ENCODE results near the gene GLI3. TPM values are rescaled to one million over a fixed set of nuclear protein-coding genes. Genes with fewer than 3 reads are reported as not detected.

The GLI3 gene
- total and polyA plus RNA-seq, 4 donors, result 0.50 to 34.9 (median 11.3) TPM

- ATAC-seq (ENCODE audit: low FRiP score), result no peak
- H3K27ac ChIP-seq (ENCODE audit: low read depth in 1 of 2, low read length in 2 of 2), result no peak overlapping the region
Measured at GRCh38 chr7:42127232-42127622, 109.8 kb downstream of the GLI3 start.

GRCh38 chr7:42126475-42127231 lies 110.4 kb downstream of the GLI3 start:
- no peak overlapping the region for H3K4me3 ChIP-seq (ENCODE audit: low read length in 2 of 2)
- DNase-seq (no peak), ATAC-seq (ENCODE audit: low FRiP score) (no peak)
- H3K9me3 ChIP-seq (ENCODE audit: control insufficient read depth, low read length), result no peaks in the 10 kb centered on the region
- no peaks in the 10 kb centered on the region for H3K27me3 ChIP-seq (ENCODE audit: control insufficient read depth in 1 of 2, insufficient read depth in 2 of 2, low read length in 1 of 2)
- intact Hi-C loops (cut with DNase I), result no loop called here
- H3K4me1 ChIP-seq (ENCODE audit: control insufficient read depth in 1 of 2, insufficient read depth in 2 of 2, low read length in 2 of 2), result no peaks in the 10 kb centered on the region
- no peak overlapping the region for H3K27ac ChIP-seq (ENCODE audit: low read depth in 1 of 2, low read length in 2 of 2)
- 90% methylated on average over 6 of the region's 6 CpGs for WGBS, 2 donors
- H3K36me3 ChIP-seq (ENCODE audit: control insufficient read depth in 1 of 2, insufficient read depth in 2 of 2, low read length in 1 of 2), result no peaks in the 10 kb centered on the region

More at GRCh38 chr7:42127232-42127622, 109.8 kb downstream of the GLI3 start:
- Histone ChIP-seq H3K9me3 (ENCODE audit: control insufficient read depth, low read length) (no peaks in the 10 kb centered on the region), H3K36me3 (ENCODE audit: control insufficient read depth in 1 of 2, insufficient read depth in 2 of 2, low read length in 1 of 2) (no peaks in the 10 kb centered on the region), H3K27me3 (ENCODE audit: control insufficient read depth in 1 of 2, insufficient read depth in 2 of 2, low read length in 1 of 2) (no peaks in the 10 kb centered on the region), H3K4me3 (ENCODE audit: low read length in 2 of 2) (no peak overlapping the region), H3K4me1 (ENCODE audit: control insufficient read depth in 1 of 2, insufficient read depth in 2 of 2, low read length in 2 of 2) (no peaks in the 10 kb centered on the region)
- intact Hi-C loops (cut with DNase I), result no loop called here
- DNase-seq, result no peak

- intact Hi-C loops (cut with DNase I), result no loop called here
- no peaks in the 10 kb centered on the region for H3K9me3 ChIP-seq (ENCODE audit: control insufficient read depth, low read length)
- H3K27ac ChIP-seq (ENCODE audit: low read depth in 1 of 2, low read length in 2 of 2), result no peak overlapping the region
- H3K27me3 ChIP-seq (ENCODE audit: control insufficient read depth in 1 of 2, insufficient read depth in 2 of 2, low read length in 1 of 2), result no peaks in the 10 kb centered on the region
- ATAC-seq (ENCODE audit: low FRiP score) (no peak), DNase-seq (no peak)
- no peak overlapping the region for H3K4me3 ChIP-seq (ENCODE audit: low read length in 2 of 2)
- 92 to 95% methylated on average over 8 of the region's 8 CpGs for WGBS, 2 donors
- no peaks in the 10 kb centered on the region for H3K4me1 ChIP-seq (ENCODE audit: control insufficient read depth in 1 of 2, insufficient read depth in 2 of 2, low read length in 2 of 2)
- no peaks in the 10 kb centered on the region for H3K36me3 ChIP-seq (ENCODE audit: control insufficient read depth in 1 of 2, insufficient read depth in 2 of 2, low read length in 1 of 2)
Measured at GRCh38 chr7:42125321-42125720, 111.7 kb downstream of the GLI3 start.

GRCh38 chr7:42123716-42124115 lies 113.3 kb downstream of the GLI3 start:
- no peak for ATAC-seq (ENCODE audit: low FRiP score)
- 86 to 88% methylated on average over 6 of the region's 6 CpGs for WGBS, 2 donors
- no peak for DNase-seq
- Histone ChIP-seq H3K27ac (ENCODE audit: low read depth in 1 of 2, low read length in 2 of 2) (no peak overlapping the region), H3K27me3 (ENCODE audit: control insufficient read depth in 1 of 2, insufficient read depth in 2 of 2, low read length in 1 of 2) (no peaks in the 10 kb centered on the region), H3K4me1 (ENCODE audit: control insufficient read depth in 1 of 2, insufficient read depth in 2 of 2, low read length in 2 of 2) (no peaks in the 10 kb centered on the region), H3K9me3 (ENCODE audit: control insufficient read depth, low read length) (no peaks in the 10 kb centered on the region), H3K4me3 (ENCODE audit: low read length in 2 of 2) (no peak overlapping the region), H3K36me3 (ENCODE audit: control insufficient read depth in 1 of 2, insufficient read depth in 2 of 2, low read length in 1 of 2) (no peaks in the 10 kb centered on the region)
- intact Hi-C loops (cut with DNase I), result no loop called here

GRCh38 chr7:42120191-42120590 lies 116.8 kb downstream of the GLI3 start:
- Histone ChIP-seq H3K9me3 (ENCODE audit: control insufficient read depth, low read length) (no peaks in the 10 kb centered on the region), H3K4me3 (ENCODE audit: low read length in 2 of 2) (no peak overlapping the region), H3K4me1 (ENCODE audit: control insufficient read depth in 1 of 2, insufficient read depth in 2 of 2, low read length in 2 of 2) (no peaks in the 10 kb centered on the region), H3K27me3 (ENCODE audit: control insufficient read depth in 1 of 2, insufficient read depth in 2 of 2, low read length in 1 of 2) (no peaks in the 10 kb centered on the region), H3K36me3 (ENCODE audit: control insufficient read depth in 1 of 2, insufficient read depth in 2 of 2, low read length in 1 of 2) (no peaks in the 10 kb centered on the region), H3K27ac (ENCODE audit: low read depth in 1 of 2, low read length in 2 of 2) (no peak overlapping the region)
- DNase-seq, result no peak
- intact Hi-C loops (cut with DNase I), result no loop called here
- 95 to 96% methylated on average over 8 of the region's 8 CpGs for WGBS, 2 donors
- no peak for ATAC-seq (ENCODE audit: low FRiP score)

GRCh38 chr7:42117201-42117600 lies 119.8 kb downstream of the GLI3 start:
- no peaks in the 10 kb centered on the region for H3K27me3 ChIP-seq (ENCODE audit: control insufficient read depth in 1 of 2, insufficient read depth in 2 of 2, low read length in 1 of 2)
- ATAC-seq (ENCODE audit: low FRiP score), result no peak
- H3K4me3 ChIP-seq (ENCODE audit: low read length in 2 of 2), result no peak overlapping the region
- no peak overlapping the region for H3K27ac ChIP-seq (ENCODE audit: low read depth in 1 of 2, low read length in 2 of 2)
- H3K36me3 ChIP-seq (ENCODE audit: control insufficient read depth in 1 of 2, insufficient read depth in 2 of 2, low read length in 1 of 2), result no peaks in the 10 kb centered on the region
- DNase-seq, result no peak
- H3K4me1 ChIP-seq (ENCODE audit: control insufficient read depth in 1 of 2, insufficient read depth in 2 of 2, low read length in 2 of 2), result no peaks in the 10 kb centered on the region
- 93 to 95% methylated on average over 4 of the region's 4 CpGs for WGBS, 2 donors
- no peaks in the 10 kb centered on the region for H3K9me3 ChIP-seq (ENCODE audit: control insufficient read depth, low read length)
- intact Hi-C loops (cut with DNase I), result no loop called here

- Histone ChIP-seq H3K4me1 (ENCODE audit: control insufficient read depth in 1 of 2, insufficient read depth in 2 of 2, low read length in 2 of 2) (no peaks in the 10 kb centered on the region), H3K27ac (ENCODE audit: low read depth in 1 of 2, low read length in 2 of 2) (no peak overlapping the region), H3K4me3 (ENCODE audit: low read length in 2 of 2) (no peak overlapping the region), H3K9me3 (ENCODE audit: control insufficient read depth, low read length) (no peaks in the 10 kb centered on the region), H3K27me3 (ENCODE audit: control insufficient read depth in 1 of 2, insufficient read depth in 2 of 2, low read length in 1 of 2) (no peaks in the 10 kb centered on the region), H3K36me3 (ENCODE audit: control insufficient read depth in 1 of 2, insufficient read depth in 2 of 2, low read length in 1 of 2) (no peaks in the 10 kb centered on the region)
- intact Hi-C loops (cut with DNase I), result no loop called here
- DNase-seq, result no peak
- ATAC-seq (ENCODE audit: low FRiP score), result no peak
- WGBS, 2 donors, result 57 to 60% methylated on average over 2 of the region's 2 CpGs
Measured at GRCh38 chr7:42115795-42116194, 121.2 kb downstream of the GLI3 start.

GRCh38 chr7:42110333-42110732 lies 126.7 kb downstream of the GLI3 start:
- WGBS, 2 donors, result 97% methylated on average over 5 of the region's 5 CpGs
- no peaks in the 10 kb centered on the region for H3K9me3 ChIP-seq (ENCODE audit: control insufficient read depth, low read length)
- H3K27ac ChIP-seq (ENCODE audit: low read depth in 1 of 2, low read length in 2 of 2), result no peak overlapping the region
- H3K36me3 ChIP-seq (ENCODE audit: control insufficient read depth in 1 of 2, insufficient read depth in 2 of 2, low read length in 1 of 2), result no peaks in the 10 kb centered on the region
- peaks cover 0 to 6% of the 10 kb centered on the region in 2 donors for H3K4me1 ChIP-seq (ENCODE audit: control insufficient read depth in 1 of 2, insufficient read depth in 2 of 2, low read length in 2 of 2)
- DNase-seq (no peak), ATAC-seq (ENCODE audit: low FRiP score) (no peak)
- H3K4me3 ChIP-seq (ENCODE audit: low read length in 2 of 2), result no peak overlapping the region
- intact Hi-C loops (cut with DNase I), result no loop called here
- H3K27me3 ChIP-seq (ENCODE audit: control insufficient read depth in 1 of 2, insufficient read depth in 2 of 2, low read length in 1 of 2), result no peaks in the 10 kb centered on the region

- Histone ChIP-seq H3K9me3 (ENCODE audit: control insufficient read depth, low read length) (no peaks in the 10 kb centered on the region), H3K27ac (ENCODE audit: low read depth in 1 of 2, low read length in 2 of 2) (no peak overlapping the region), H3K4me3 (ENCODE audit: low read length in 2 of 2) (no peak overlapping the region), H3K36me3 (ENCODE audit: control insufficient read depth in 1 of 2, insufficient read depth in 2 of 2, low read length in 1 of 2) (no peaks in the 10 kb centered on the region), H3K4me1 (ENCODE audit: control insufficient read depth in 1 of 2, insufficient read depth in 2 of 2, low read length in 2 of 2) (peaks cover 0 to 6% of the 10 kb centered on the region in 2 donors), H3K27me3 (ENCODE audit: control insufficient read depth in 1 of 2, insufficient read depth in 2 of 2, low read length in 1 of 2) (no peaks in the 10 kb centered on the region)
- 49 to 55% methylated on average over 7 of the region's 7 CpGs for WGBS, 2 donors
- ATAC-seq (ENCODE audit: low FRiP score) (no peak), DNase-seq (no peak)
- intact Hi-C loops (cut with DNase I), result no loop called here
Measured at GRCh38 chr7:42108803-42109528, 128.0 kb downstream of the GLI3 start.

Measured in aorta (tissue), 5 donors.